TTC549 (cell line): Measurements from ENCODE around the gene PCSK6.
"Not testable (repeated sequence)": the region's sequence is repeated elsewhere in the genome, so short reads cannot be mapped to it uniquely, and the experiment has no call there.

Source experiments
- FAIRE-seq: peaks from 2 replicates; lab custom pipeline; 2012; peaks lifted over from hg19 to GRCh38; lab: Jason Lieb, UNC

Gene PCSK6

DNA sequence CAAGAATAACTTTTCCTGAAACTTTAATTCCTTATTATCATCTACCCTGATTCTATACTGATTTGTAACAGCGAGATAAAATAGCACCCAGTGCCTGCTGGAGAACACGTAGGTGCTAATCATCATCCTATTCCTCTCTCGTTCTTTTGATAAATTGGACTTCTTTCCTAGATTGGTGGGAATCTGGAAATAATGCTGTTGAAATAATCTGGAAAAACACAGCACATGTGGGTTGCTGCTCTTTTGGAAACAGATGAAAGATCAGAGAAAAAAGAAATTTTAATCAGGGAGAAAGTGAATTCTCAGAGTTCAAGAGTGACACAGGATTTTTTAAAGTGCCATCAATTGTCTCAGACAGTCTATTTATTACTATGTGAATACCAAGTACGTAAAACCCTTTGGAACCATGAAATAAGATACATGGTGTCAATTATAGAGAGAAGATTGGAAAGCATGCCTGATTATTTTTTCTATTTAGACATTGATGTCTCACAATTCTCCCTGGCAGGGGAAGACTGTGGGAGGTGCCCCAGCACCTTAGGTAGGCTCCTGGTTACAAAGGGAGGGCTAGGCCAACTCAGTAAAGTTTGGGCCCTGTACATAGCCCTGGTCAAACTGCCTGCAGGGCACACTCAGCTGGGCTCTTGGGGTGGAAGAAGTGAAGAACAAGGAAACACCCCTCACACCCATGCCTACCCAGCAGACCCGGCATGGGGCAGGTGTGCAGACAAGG lies 134.4 kb downstream of the PCSK6 start:
- no peak for FAIRE-seq

DNA sequence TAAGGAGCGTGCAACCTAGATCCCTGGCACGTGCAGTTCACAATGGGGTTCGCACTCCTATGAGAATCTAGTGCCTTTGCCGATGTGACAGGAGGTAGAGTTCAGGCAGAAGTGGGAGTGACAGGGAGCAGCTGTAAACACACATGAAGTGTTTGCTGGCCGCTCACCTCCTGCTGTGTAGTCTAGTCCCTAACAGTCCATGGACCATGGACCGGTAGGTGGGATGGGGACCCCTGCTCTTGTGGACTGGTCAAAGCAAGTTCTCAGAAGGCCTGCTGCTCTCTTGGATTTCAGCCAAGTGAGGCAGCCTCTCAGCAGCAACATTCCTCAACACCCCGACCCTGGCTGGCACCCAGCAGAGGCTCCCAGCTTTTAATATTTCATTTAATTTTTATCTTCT lies 136.3 kb downstream of the PCSK6 start:
- no peak for FAIRE-seq

DNA sequence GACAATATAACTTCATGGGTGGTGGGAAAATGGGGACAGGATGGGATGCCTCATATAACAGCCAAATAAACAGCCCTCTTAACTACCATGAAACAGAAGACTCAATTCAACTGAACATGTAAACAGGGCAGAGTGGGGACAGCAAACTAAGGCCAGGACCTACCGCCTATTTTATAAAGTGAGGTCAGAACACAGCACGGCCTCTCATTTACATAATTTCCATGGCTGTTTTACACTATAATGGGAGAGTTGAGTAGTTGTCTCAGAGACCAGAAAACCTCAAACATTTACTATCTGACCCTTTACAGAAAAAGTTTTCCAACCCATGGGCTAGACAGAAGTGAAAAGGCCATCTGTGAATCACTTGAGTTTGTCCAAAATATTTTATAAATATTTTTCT lies 137.8 kb downstream of the PCSK6 start:
- no peak for FAIRE-seq

- no peak for FAIRE-seq
Observed at GRCh38 chr15:101349047-101349951, 140.2 kb downstream of the PCSK6 start.

DNA sequence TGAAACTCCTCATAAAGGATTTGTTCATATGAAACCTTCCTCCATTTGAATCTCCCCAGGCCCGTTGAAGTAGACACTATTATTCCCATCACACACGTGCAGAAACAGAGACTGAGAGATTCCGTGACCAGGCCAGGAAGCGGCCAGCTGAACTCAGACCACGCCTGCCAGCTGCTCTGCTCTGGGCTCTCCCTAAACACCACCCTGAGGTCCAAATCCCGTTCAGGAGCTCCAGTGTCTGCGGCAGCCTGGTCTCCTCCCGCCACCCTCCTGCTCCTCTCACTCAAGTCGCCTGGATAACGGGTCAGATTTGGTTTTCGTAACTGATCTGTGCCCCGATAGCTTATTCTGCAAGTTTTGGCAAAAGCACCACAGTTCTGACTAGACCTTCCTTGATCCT lies 140.9 kb downstream of the PCSK6 start:
- FAIRE-seq: no peak

DNA sequence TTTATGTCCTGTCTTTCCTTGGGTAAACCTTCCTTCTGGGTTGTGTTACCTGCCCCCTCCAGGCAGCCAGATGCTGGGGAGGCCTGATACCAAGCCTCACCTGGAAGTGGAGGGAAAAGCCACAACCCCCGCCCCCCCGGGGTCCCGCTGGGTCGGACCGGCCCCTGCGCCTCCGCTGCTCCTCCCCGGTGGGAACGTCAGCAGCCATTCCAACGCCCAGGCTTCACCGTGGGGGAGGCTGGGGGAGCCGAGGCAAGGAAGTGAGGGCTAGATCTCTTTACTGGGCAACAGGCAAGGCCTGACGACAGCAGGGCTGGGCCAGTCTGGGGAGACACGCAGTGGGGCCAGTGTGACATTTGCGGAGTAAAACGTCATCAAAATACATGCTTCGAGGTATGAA lies 141.5 kb downstream of the PCSK6 start:
- FAIRE-seq: no peak

DNA sequence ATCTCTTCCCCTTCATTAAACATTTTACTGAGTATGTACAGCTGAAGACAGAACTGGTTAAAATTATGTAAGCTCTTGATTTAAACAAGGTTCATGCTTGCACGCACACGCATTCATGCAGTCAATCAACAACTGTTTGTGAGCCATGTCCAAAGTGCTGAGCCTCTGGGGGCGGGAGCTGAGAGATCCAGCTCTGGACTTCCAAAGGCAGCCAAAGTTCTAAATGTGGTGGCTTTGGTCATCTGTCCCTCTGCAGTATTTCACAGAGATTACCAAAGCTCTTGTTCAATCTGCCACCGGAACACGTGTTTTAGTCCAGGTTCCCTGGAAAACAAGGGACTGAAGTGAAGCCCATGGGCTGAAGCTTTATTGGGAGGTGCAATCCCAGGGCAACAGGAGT lies 142.1 kb downstream of the PCSK6 start:
- no peak for FAIRE-seq

GRCh38 chr15:101346928-101347327 lies 142.6 kb downstream of the PCSK6 start:
- FAIRE-seq: no peak

DNA sequence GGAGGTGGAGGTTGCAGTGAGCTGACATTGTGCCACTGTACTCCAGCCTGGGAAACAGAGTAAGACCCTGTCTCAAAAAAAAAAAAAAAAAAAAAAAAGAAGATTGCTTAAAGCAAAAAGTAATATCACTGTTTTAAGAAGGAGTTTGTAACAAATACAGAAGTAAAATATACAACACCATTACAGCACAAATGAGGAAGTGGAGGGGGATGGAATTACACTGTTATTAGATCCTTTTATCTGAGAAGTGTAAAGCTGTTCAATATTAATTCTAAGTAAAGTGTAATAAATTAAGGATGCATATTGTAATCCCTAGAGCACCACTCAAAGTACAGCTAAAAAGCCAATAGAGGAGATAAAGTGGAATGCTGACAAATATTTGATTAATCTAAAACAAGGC lies 147.5 kb downstream of the PCSK6 start:
- FAIRE-seq: no peak

DNA sequence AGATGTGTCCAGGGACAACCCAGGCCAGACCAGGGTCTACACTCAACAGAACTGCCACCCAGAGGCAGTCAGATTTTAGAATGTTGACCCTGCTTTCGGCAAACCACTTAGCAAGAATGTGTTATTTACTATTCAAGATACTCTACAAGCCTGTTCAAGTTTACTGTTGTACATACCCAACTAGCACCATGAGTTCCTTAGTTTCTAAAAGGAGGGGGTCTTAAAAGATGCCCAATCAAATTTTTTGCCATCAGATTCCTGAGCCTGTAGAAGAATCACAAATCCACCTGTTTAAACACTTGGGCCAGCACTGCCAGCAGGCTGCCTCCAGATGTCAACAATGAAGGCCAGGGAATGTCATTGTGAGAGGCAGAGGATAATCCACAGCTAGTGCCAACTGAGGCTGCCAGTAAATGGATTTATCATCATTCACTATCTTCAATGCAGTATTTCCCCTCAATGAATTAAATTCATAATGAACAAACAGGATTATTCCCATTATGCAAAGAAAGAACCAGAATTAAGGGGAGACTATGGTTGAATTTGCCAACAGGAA lies 150.9 kb downstream of the PCSK6 start:
- FAIRE-seq: no peak

- no peak for FAIRE-seq
Observed at GRCh38 chr15:101337976-101338375, 151.5 kb downstream of the PCSK6 start.

- not testable (repeated sequence) for FAIRE-seq
Observed at GRCh38 chr15:101333907-101334789, 155.4 kb downstream of the PCSK6 start.

DNA sequence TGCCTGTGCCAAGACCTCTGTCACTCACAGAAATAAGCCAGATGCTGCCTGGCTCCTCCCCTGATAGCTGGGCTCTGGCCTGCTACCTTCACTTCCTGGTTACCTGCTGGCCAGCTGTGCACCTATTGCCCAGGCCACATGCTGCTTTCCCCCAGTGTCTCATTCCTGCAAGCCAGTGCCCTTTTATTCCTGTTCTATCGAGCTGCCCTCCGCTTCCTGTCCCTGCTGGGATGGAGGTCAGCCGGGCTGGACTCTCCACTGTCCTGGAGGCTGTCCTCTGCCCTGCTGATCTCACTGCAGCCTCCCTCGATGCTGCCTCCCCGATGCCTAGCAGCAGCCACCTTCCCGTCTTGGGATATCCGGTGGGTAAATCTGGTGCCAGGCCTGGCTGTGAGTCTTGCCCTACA lies 157.4 kb downstream of the PCSK6 start:
- no peak for FAIRE-seq

GRCh38 chr15:101329867-101330380 lies 159.6 kb downstream of the PCSK6 start:
- FAIRE-seq: no peak

DNA sequence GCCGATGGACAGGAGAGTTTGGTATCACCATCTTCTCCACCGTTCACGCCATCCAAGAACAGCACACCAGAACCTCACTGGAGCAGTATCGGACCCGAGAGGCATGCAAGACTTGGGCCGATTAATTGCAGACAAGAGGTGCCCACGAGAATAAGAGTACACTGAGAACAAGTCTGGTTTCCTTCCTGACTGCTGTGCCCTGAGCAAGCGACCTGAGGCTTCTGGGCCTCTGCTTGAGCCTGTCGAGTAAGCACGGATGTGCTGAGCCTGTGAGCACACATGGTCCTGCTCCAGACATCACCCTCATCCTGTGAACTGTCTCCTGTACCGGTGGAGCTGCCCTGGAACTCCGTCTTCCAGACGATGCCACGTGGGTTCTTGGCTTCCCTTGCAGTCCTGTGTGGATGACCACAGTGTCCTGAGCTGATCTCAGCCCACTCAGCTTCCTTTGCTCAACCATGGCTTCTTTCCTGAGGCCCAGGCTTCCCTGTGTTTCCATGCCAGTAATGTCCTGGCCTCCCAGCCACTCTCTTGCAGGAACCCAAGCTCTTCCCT lies 160.1 kb downstream of the PCSK6 start:
- no peak for FAIRE-seq

GRCh38 chr15:101328001-101328400 lies 161.5 kb downstream of the PCSK6 start:
- FAIRE-seq: no peak

GRCh38 chr15:101327147-101327740 lies 162.3 kb downstream of the PCSK6 start:
- FAIRE-seq: no peak

DNA sequence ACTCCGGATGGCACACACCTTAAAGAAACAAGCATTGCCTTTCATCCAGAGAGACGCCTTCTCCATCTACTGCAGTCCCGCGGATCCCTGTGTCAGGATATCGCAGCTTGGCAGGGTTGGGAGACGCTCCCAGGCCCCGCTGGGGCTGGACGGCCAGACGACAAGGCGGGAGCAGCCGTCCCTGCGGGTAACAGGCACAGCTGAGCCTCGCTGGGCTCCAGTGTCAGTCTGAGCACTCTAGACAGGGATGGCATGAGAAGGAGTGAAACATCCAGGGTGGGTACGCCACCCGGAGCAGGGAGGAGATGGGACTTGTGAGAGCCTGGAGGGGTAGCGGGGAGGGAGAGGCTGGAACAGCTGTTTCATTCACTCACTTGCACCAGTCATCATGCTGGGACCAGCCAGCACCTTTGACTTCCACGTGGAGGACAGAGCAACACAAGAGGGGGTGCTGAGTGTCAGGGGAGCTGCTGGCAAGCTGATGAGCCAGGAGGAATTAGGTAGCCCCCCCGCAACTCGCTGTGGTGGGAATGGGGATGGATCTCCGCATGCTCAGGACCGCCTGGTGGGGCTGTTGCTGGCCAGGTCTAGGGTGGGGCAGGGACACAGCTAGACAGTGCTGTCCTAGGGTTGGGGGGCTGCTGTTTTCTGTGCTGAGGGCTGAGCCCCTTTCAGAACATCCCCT lies 162.9 kb downstream of the PCSK6 start:
- no peak for FAIRE-seq

DNA sequence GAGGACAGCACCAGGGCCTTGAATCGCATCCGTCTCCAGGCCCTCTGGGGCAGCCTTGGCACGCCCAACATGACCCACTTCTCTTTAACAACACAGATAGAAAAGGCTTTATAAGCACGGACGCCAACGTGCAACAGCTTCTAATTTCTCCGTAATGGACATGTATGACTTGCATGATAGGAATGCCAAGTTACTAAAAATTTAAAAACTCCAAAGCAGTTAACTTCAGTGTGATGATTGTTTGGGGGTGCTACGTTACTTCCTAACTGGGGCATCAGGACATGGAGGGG lies 163.5 kb downstream of the PCSK6 start:
- FAIRE-seq: no peak

DNA sequence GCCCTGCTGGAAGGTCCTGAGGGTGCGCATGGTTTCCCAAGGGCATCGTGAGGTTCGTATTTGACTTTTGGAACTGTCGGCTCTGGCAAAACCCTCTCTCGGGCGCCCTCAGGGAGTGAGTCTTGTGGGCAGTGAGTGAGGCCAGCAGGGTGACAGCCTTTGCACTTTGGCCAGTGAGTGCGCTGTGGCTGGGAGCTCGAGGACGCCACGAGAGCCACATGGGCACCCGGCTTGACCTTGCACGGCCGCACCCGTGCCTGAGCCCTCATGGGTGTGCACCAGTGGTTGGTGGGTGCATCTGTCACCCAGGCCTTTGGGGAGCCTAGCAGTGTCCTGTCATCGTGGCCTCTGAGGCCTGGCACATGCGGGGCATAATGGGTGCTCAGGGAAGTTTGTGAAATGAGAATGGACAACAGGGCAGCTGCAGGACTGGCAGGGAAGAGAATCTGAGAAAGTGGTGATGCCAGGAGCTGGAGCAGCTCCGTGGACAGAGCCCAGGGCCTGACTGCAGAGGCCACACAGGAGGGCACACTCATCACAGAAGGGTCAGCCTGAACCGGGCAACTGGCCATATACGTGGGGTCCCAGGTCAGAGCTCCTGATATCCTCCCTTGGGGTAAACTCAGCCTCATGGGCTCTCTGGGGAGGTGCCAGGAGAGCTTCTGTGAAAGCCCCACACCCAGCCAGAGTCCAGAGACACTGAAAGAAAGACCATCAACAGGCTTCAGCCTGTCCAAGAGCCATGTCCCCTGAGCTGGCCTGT lies 164.1 kb downstream of the PCSK6 start:
- FAIRE-seq: no peak
